Measurements from ENCODE around the gene GRN.
"Not testable (repeated sequence)": the region's sequence is repeated elsewhere in the genome, so short reads cannot be mapped to it uniquely, and the experiment has no call there.

Gene GRN

GRCh38 chr17:44346064-44346844 is 1.2 kb downstream of the GRN start:
- no peak for DNase-seq

GRCh38 chr17:44347206-44348055 is 2.3 kb downstream of the GRN start:
- not testable (repeated sequence) for DNase-seq

- DNase-seq = peak in 21 of 51 donors; percentile 11 to 54 (median 27)
Observed at GRCh38 chr17:44348234-44348987, 3.3 kb downstream of the GRN start.

- no peak for DNase-seq
Observed at GRCh38 chr17:44348988-44349364, 3.9 kb downstream of the GRN start.

GRCh38 chr17:44349553-44350070 is 4.5 kb downstream of the GRN start:
- DNase-seq = no peak

- peak in 41 of 51 donors; percentile 9 to 71 (median 44) for DNase-seq
Observed at GRCh38 chr17:44350733-44351226, 5.7 kb downstream of the GRN start.

GRCh38 chr17:44351464-44351863 is 6.4 kb downstream of the GRN start:
- no peak for DNase-seq

GRCh38 chr17:44351961-44352827 is 7.1 kb downstream of the GRN start:
- DNase-seq = no peak

- DNase-seq = no peak
Observed at GRCh38 chr17:44352828-44353671, 7.9 kb downstream of the GRN start.

GRCh38 chr17:44353672-44354331 is 8.7 kb downstream of the GRN start:
- DNase-seq = peak in 6 of 51 donors; percentile 13 to 46 (median 20)

GRCh38 chr17:44354582-44355561 is 9.8 kb downstream of the GRN start:
- DNase-seq = peak in 1 of 51 donors; percentile 24

- no peak for DNase-seq
Observed at GRCh38 chr17:44355642-44356099, 10.6 kb downstream of the GRN start.

- DNase-seq = no peak
Observed at GRCh38 chr17:44356241-44356640, 11.1 kb downstream of the GRN start.

- DNase-seq = no peak
Observed at GRCh38 chr17:44358066-44358465, 13.0 kb downstream of the GRN start.

GRCh38 chr17:44359006-44359405 is 13.9 kb downstream of the GRN start:
- DNase-seq = no peak

GRCh38 chr17:44359458-44360143 is 14.5 kb downstream of the GRN start:
- DNase-seq = no peak

GRCh38 chr17:44360144-44360533 is 15.0 kb downstream of the GRN start:
- no peak for DNase-seq

All from hypothalamus (tissue), 51 donors.